GM12891 (cell line): ENCODE data around the gene LMO7.

ENCODE experiments used
- PAX5 ChIP-seq: IDR thresholded peaks from 2 replicates; pipeline ENCODE4 v1.6.1; 2011; ENCODE audit warnings: low read length, moderate library complexity, mild to moderate bottlenecking; ENCODE audit not compliant: insufficient read depth, severe bottlenecking
- POLR2A ChIP-seq: IDR thresholded peaks from 2 replicates; pipeline ENCODE4 v1.6.1; 2011; ENCODE audit warnings: low read depth, low read length, control low read depth
- POLR2AphosphoS5 ChIP-seq: IDR thresholded peaks from 2 replicates; pipeline ENCODE4 v1.6.1; 2011; ENCODE audit warnings: low read depth, low read length, control low read depth
- POU2F2 ChIP-seq: IDR thresholded peaks from 2 replicates; pipeline ENCODE4 v1.6.1; 2011; ENCODE audit warnings: low read depth, mild to moderate bottlenecking, control low read depth, low read length, moderate library complexity
- SPI1 ChIP-seq: IDR thresholded peaks from 2 replicates; pipeline ENCODE4 v1.6.1; 2011; ENCODE audit warnings: low read depth, low read length, control low read depth
- TAF1 ChIP-seq: IDR thresholded peaks from 2 replicates; pipeline ENCODE4 v1.6.1; 2011; ENCODE audit warnings: low read depth, low read length, control low read depth

GRCh38 chr13:75855847-75856246 lies 219.7 kb downstream of the LMO7 start:
- no peak for TF ChIP-seq POLR2A
- no peak for TF ChIP-seq SPI1
- no peak for TF ChIP-seq POLR2AphosphoS5
- TF ChIP-seq TAF1: no peak
- no peak for TF ChIP-seq PAX5
- no peak for TF ChIP-seq POU2F2
